Measurements from ENCODE around the gene NFAM1.

Gene NFAM1

DNA sequence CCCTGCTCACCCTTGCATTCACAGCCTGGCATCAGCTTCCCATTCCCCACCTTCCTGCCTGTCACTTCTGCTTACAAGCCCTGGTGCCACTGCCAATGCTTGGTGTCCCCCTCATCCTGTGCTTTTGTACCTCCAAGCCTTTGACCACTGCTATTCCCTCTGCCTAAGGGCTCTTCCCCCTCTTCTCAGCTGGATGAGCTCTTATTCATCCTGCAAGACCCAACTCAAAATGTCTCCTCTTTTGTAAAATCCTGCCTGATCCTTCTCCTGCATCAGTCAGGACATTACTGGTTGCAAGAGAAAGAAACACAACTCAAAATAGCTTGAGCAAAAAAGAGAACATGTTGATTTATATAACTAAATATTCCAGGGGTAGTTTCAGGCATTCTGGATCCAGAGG, 94.8 kb downstream of the NFAM1 start:
- DNase-seq (ENCODE audit: extremely low read depth in 1 of 2, low read depth in 1 of 2) = no peak

- no peak for DNase-seq (ENCODE audit: extremely low read depth in 1 of 2, low read depth in 1 of 2)
Measured at GRCh38 chr22:42336527-42337227, 95.5 kb downstream of the NFAM1 start.

GRCh38 chr22:42335839-42336378, 96.3 kb downstream of the NFAM1 start:
- no peak for DNase-seq (ENCODE audit: extremely low read depth in 1 of 2, low read depth in 1 of 2)

GRCh38 chr22:42334875-42335512, 97.2 kb downstream of the NFAM1 start:
- DNase-seq (ENCODE audit: extremely low read depth in 1 of 2, low read depth in 1 of 2) = no peak

GRCh38 chr22:42333544-42333943, 98.7 kb downstream of the NFAM1 start:
- no peak for DNase-seq (ENCODE audit: extremely low read depth in 1 of 2, low read depth in 1 of 2)

DNA sequence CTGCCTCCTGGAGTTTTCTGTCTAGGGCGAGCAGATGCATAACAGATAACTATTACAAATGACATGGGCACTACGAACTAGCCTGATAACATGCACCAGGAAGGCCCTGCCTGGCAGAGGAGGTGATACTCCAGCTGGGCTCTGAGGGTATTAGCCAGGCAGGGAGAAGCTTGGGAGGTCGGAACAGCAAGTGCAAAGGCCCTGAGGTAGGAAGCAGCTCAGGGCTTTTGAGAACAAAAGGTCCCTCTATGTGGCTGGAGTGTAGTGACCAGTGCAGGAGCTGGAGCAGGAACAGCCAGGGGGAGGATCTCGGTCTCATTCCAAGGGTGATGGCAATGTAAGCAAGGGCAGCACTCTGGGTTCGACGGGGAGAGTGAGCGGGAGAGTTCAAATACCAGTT, 100.1 kb downstream of the NFAM1 start:
- DNase-seq (ENCODE audit: extremely low read depth in 1 of 2, low read depth in 1 of 2) = no peak

- DNase-seq (ENCODE audit: extremely low read depth in 1 of 2, low read depth in 1 of 2) = no peak
Measured at GRCh38 chr22:42331014-42331413, 101.2 kb downstream of the NFAM1 start.
